Sigmoid colon (tissue), 7 donors: Measurements from ENCODE around the gene ARHGAP10. TPM values are rescaled to one million over a fixed set of nuclear protein-coding genes. Genes with fewer than 3 reads are reported as not detected.

ENCODE experiments used
- DNase-seq: peaks from one replicate; pipeline ENCODE4 v3.0.0-alpha.2; 2019
- H3K27ac ChIP-seq, 4 donors: fragments of 200-600 bp; sonication (generic); one replicate each; pipeline ENCODE4 v1.5.1; 2016 to 2019; ENCODE audit warnings: mild to moderate bottlenecking in 1 of 4
- H3K27me3 ChIP-seq, 3 donors: fragments of 200-600 bp; sonication (generic); one replicate each; pipeline ENCODE4 v1.5.1; 2019; ENCODE audit warnings: mild to moderate bottlenecking in 1 of 3
- H3K36me3 ChIP-seq, 4 donors: fragments of 200-600 bp; sonication (generic); one replicate each; pipeline ENCODE4 v1.5.1; 2016 to 2019
- H3K4me1 ChIP-seq, 4 donors: fragments of 200-600 bp; sonication (generic); one replicate each; pipeline ENCODE4 v1.5.1; 2017 to 2019
- H3K4me3 ChIP-seq, 4 donors: fragments of 200-600 bp; sonication (generic); one replicate each; pipeline ENCODE4 v1.5.1; 2017 to 2019; ENCODE audit warnings: mild to moderate bottlenecking in 2 of 4, moderate library complexity in 1 of 4
- H3K9me3 ChIP-seq, 4 donors: fragments of 200-600 bp in 3 of 4; sonication (generic) in 3 of 4; one replicate each; pipeline versions ENCODE4 v1.5.1 to v1.6.1; 2013 to 2019
- EP300 ChIP-seq, 4 donors: sonication (generic); formaldehyde crosslinking; IDR thresholded peaks; one replicate each; pipeline ENCODE4 v1.6.1; 2017; ENCODE audit warnings: antibody characterized with exemption in 4 of 4
- POLR2A ChIP-seq, 2 donors: fragments of 450-650 bp; IDR thresholded peaks; one replicate each; pipeline ENCODE4 v1.6.1; 2016; ENCODE audit warnings: antibody characterized with exemption in 2 of 2, mild to moderate bottlenecking in 2 of 2, moderate library complexity in 2 of 2
- POLR2AphosphoS5 ChIP-seq, 4 donors: sonication (generic); formaldehyde crosslinking; IDR thresholded peaks; one replicate each; pipeline ENCODE4 v1.6.1; 2017; ENCODE audit warnings: antibody characterized with exemption in 4 of 4
- WGBS, 2 donors: extraction: QIAGEN DNeasy Blood & Tissue Kit; methylation state at CpG; one replicate each; pipeline ENCODE4 v1.1.7; 2013; 5-methylcytosine and 5-hydroxymethylcytosine counted together
- intact Hi-C: fragments of 100-400 bp; cut with DNase I; formaldehyde crosslinking; loops from one replicate; pipeline ENCODE4 v1.15.1; 2023
- polyA plus RNA-seq, 3 donors: library from polyadenylated mRNA; stranded (reverse); fragments of 200-250 nt; gene quantifications; one replicate each; pipeline ENCODE4 v1.2.3, GENCODE V29; 2013
- total RNA-seq, 4 donors: library from RNA; depleted of rRNA; stranded (reverse); fragments of >200 nt; gene quantifications; one replicate each; pipeline ENCODE4 v1.1.0, GENCODE V29; 2016
- TF ChIP-seq, protein P1 (sequence below), 4 experiments: fragments of 450-650 bp in 3 of 4; fragments of 200-600 bp in 1 of 4; IDR thresholded peaks; one replicate each; pipeline ENCODE4 v1.5.1; 2016 to 2019; ENCODE audit warnings: antibody characterized with exemption in 4 of 4, mild to moderate bottlenecking in 3 of 4, moderate library complexity in 2 of 4
- donor health status: healthy with polysubstance abuse.
- donor health status: Bipolar disorder and iron deficiency.
- donor health status: healthy.

The ARHGAP10 gene
- total and polyA plus RNA-seq, 7 donors = 3.0 to 158 (median 123) TPM

DNA sequence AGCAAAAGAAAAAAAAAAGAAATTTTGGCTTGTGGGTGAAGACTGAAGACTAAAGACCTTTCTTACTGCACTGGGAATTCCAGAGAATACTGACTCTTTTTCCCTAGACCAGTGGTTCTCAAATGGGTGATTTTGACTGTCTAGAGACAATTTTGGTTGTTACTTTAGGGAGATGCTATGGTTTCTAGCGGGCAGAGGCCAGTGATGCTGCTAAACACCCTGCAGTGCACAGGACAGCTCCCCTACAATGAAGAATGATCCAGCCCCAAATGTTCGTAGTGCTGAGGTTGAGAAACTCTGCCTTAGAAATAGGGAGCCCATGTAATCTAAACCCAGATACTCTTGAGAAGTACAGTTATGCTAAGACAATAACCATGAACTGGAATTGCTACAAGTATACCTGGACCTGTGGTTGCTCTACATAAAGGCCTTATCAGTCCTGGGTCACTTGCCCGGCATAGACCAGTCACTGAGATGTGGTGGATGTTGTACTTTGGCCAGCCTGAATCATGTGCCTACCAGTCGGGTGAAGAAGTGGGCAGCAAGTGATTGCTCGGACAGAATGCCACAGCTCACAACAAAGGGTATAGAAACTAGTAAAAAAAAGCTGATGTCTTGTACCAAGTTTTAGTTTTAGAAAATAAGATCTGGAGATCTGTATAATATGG lies 16.0 kb downstream of the ARHGAP10 start:
- Histone ChIP-seq H3K27ac (peak overlapping the region in 1 of 4 donors; percentile 45), H3K27me3 (no peaks in the 10 kb centered on the region), H3K4me3 (no peak overlapping the region), H3K36me3 (peaks cover 0 to 6% (median 0%) of the 10 kb centered on the region in 4 donors), H3K9me3 (no peaks in the 10 kb centered on the region), H3K4me1 (peaks cover 0 to 61% (median 40%) of the 10 kb centered on the region in 4 donors)
- 79 to 88% methylated on average over 5 of the region's 5 CpGs for WGBS, 2 donors
- no peak for DNase-seq
- intact Hi-C loops = no loop called here
- TF ChIP-seq POLR2A (IDR thresholded peaks at IDR 0.05) (no peak), EP300 (IDR thresholded peaks at IDR 0.05) (no peak), POLR2AphosphoS5 (IDR thresholded peaks at IDR 0.05) (no peak)
- TF ChIP-seq, protein P1, sequence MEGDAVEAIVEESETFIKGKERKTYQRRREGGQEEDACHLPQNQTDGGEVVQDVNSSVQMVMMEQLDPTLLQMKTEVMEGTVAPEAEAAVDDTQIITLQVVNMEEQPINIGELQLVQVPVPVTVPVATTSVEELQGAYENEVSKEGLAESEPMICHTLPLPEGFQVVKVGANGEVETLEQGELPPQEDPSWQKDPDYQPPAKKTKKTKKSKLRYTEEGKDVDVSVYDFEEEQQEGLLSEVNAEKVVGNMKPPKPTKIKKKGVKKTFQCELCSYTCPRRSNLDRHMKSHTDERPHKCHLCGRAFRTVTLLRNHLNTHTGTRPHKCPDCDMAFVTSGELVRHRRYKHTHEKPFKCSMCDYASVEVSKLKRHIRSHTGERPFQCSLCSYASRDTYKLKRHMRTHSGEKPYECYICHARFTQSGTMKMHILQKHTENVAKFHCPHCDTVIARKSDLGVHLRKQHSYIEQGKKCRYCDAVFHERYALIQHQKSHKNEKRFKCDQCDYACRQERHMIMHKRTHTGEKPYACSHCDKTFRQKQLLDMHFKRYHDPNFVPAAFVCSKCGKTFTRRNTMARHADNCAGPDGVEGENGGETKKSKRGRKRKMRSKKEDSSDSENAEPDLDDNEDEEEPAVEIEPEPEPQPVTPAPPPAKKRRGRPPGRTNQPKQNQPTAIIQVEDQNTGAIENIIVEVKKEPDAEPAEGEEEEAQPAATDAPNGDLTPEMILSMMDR (IDR thresholded peaks at IDR 0.05) = no peak

- intact Hi-C loops = no loop called here
- Histone ChIP-seq H3K27me3 (no peaks in the 10 kb centered on the region), H3K27ac (peak overlapping the region in 2 of 4 donors; percentile 16 to 25), H3K9me3 (no peaks in the 10 kb centered on the region), H3K4me3 (no peak overlapping the region), H3K4me1 (peaks cover 0 to 61% (median 47%) of the 10 kb centered on the region in 4 donors), H3K36me3 (peaks cover 0 to 6% (median 0%) of the 10 kb centered on the region in 4 donors)
- TF ChIP-seq POLR2A (IDR thresholded peaks at IDR 0.05) (no peak), EP300 (IDR thresholded peaks at IDR 0.05) (no peak), POLR2AphosphoS5 (IDR thresholded peaks at IDR 0.05) (no peak)
- TF ChIP-seq, protein P1 (IDR thresholded peaks at IDR 0.05) = no peak
- WGBS, 2 donors = 64 to 70% methylated on average over 3 of the region's 3 CpGs
- no peak for DNase-seq
Measured at GRCh38 chr4:147749811-147750321, 18.0 kb downstream of the ARHGAP10 start.

DNA sequence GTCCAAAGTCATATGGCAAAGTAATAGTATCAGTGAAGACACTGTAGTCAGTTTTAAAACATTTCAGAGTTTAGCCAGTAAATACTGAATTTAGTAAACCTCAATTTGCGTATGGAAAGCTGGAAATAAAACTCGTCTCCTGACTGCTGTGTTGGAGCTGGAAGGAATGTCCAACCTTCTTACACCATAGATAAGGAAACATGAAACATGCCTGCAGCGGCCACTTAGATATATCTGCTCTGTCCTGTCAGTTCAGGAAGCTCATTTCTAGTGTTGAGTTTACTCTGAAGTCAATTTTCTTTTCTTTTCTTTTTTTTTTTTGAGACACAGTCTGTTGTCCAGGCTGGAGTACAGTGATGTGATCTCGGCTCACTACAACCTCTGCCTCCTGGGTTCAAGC lies 21.2 kb downstream of the ARHGAP10 start:
- Histone ChIP-seq H3K4me1 (peaks cover 0 to 74% (median 69%) of the 10 kb centered on the region in 4 donors), H3K27ac (peak overlapping the region; percentile 76 to 89 (median 78)), H3K36me3 (peaks cover 0 to 4% (median 0%) of the 10 kb centered on the region in 4 donors), H3K4me3 (no peak overlapping the region), H3K9me3 (no peaks in the 10 kb centered on the region), H3K27me3 (no peaks in the 10 kb centered on the region)
- no peak for DNase-seq
- intact Hi-C loops = no loop called here
- WGBS, 2 donors = 95% methylated on average over 4 of the region's 4 CpGs
- TF ChIP-seq POLR2A (IDR thresholded peaks at IDR 0.05) = no peak
- TF ChIP-seq, protein P1 (IDR thresholded peaks at IDR 0.05) = no peak
- TF ChIP-seq EP300 (IDR thresholded peaks at IDR 0.05) = no peak
- no peak for TF ChIP-seq POLR2AphosphoS5 (IDR thresholded peaks at IDR 0.05)

- 67 to 68% methylated on average over 3 of the region's 3 CpGs for WGBS, 2 donors
- intact Hi-C loops = no loop called here
- Histone ChIP-seq H3K27me3 (no peaks in the 10 kb centered on the region), H3K27ac (peak overlapping the region; percentile 76 to 89 (median 78)), H3K4me3 (no peak overlapping the region), H3K36me3 (peaks cover 0 to 4% (median 0%) of the 10 kb centered on the region in 4 donors), H3K9me3 (no peaks in the 10 kb centered on the region), H3K4me1 (peaks cover 0 to 68% (median 65%) of the 10 kb centered on the region in 4 donors)
- DNase-seq = no peak
- peak in 3 of 4 donors; percentile 19 to 59 (median 21) for TF ChIP-seq POLR2AphosphoS5 (IDR thresholded peaks at IDR 0.05)
- TF ChIP-seq POLR2A (IDR thresholded peaks at IDR 0.05) = no peak
- TF ChIP-seq, protein P1 (IDR thresholded peaks at IDR 0.05) = no peak
- peak in 1 of 4 donors; percentile 5 for TF ChIP-seq EP300 (IDR thresholded peaks at IDR 0.05)
Measured at GRCh38 chr4:147754037-147754445, 22.2 kb downstream of the ARHGAP10 start.
